Kidney epithelial cell (primary cell): Measurements from ENCODE around the gene ZBTB45. TPM values are rescaled to one million over a fixed set of nuclear protein-coding genes. Genes with fewer than 3 reads are reported as not detected.

Experiments
- DNase-seq: peaks from one replicate; pipeline ENCODE4 v3.0.0-alpha.2; 2010; ENCODE audit warnings: low read depth
- H3K27me3 ChIP-seq: 2 replicates; pipeline ENCODE4 v1.6.0; 2011; ENCODE audit warnings: low read length; ENCODE audit not compliant: control insufficient read depth, insufficient read depth
- H3K36me3 ChIP-seq: 2 replicates; pipeline ENCODE4 v1.5.1; 2011; ENCODE audit warnings: low read length; ENCODE audit not compliant: control insufficient read depth, insufficient read depth
- H3K4me3 ChIP-seq: 2 replicates; pipeline ENCODE4 v1.5.1; 2011; ENCODE audit warnings: low read depth, mild to moderate bottlenecking, control low read depth, low read length
- CTCF ChIP-seq: IDR thresholded peaks from 2 replicates; pipeline ENCODE4 v1.5.1; 2011; ENCODE audit warnings: mild to moderate bottlenecking, moderate library complexity, low read length, control low read depth, inconsistent platforms; ENCODE audit not compliant: insufficient read depth, poor library complexity, severe bottlenecking
- total RNA-seq: library from RNA; depleted of rRNA; stranded (reverse); fragments of >200 nt; gene quantifications from 2 replicates; pipeline ENCODE4 v1.2.3, GENCODE V29; 2015

Gene ZBTB45
- total RNA-seq, 1 donor from 2014 or later = 16.2 TPM

GRCh38 chr19:58516964-58517833 lies 2.4 kb downstream of the ZBTB45 start:
- no peak for DNase-seq
- Histone ChIP-seq H3K36me3 (no peaks in the 10 kb centered on the region), H3K27me3 (no peaks in the 10 kb centered on the region), H3K4me3 (no peak overlapping the region)
- TF ChIP-seq CTCF = no peak

GRCh38 chr19:58516246-58516836 lies 3.3 kb downstream of the ZBTB45 start:
- Histone ChIP-seq H3K27me3 (no peaks in the 10 kb centered on the region), H3K4me3 (no peak overlapping the region), H3K36me3 (no peaks in the 10 kb centered on the region)
- DNase-seq = no peak
- TF ChIP-seq CTCF = no peak

- Histone ChIP-seq H3K36me3 (no peaks in the 10 kb centered on the region), H3K4me3 (no peak overlapping the region), H3K27me3 (no peaks in the 10 kb centered on the region)
- no peak for TF ChIP-seq CTCF
- no peak for DNase-seq
Measured at GRCh38 chr19:58515259-58515658, 4.4 kb downstream of the ZBTB45 start.

- no peaks in the 10 kb centered on the region for H3K27me3 ChIP-seq
- TF ChIP-seq CTCF = no peak
- DNase-seq = no peak
Measured at GRCh38 chr19:58514564-58515022, 5.0 kb downstream of the ZBTB45 start.

GRCh38 chr19:58513694-58514563 lies 5.7 kb downstream of the ZBTB45 start:
- peak overlapping the region; percentile 43 for H3K4me3 ChIP-seq

More at GRCh38 chr19:58514564-58515022, 5.0 kb downstream of the ZBTB45 start:
- H3K36me3 ChIP-seq = no peaks in the 10 kb centered on the region
- peak overlapping the region; percentile 43 for H3K4me3 ChIP-seq

More at GRCh38 chr19:58513694-58514563, 5.7 kb downstream of the ZBTB45 start:
- no peaks in the 10 kb centered on the region for H3K36me3 ChIP-seq
- peak; percentile 38 for TF ChIP-seq CTCF
- no peaks in the 10 kb centered on the region for H3K27me3 ChIP-seq
- peak; percentile 41 for DNase-seq
